Body of pancreas (tissue), 4 donors: ENCODE measurements around the gene DOCK4.
"Not testable (repeated sequence)": the region's sequence is repeated elsewhere in the genome, so short reads cannot be mapped to it uniquely, and the experiment has no call there.

Experiments
- CTCF ChIP-seq, 7 experiments: fragments of 450-650 bp in 4 of 7; fragments of 200-600 bp in 3 of 7; sonication (generic) in 3 of 7; IDR thresholded peaks; one replicate each; pipeline ENCODE4 v1.5.1; 2016 to 2019; ENCODE audit warnings: antibody characterized with exemption in 7 of 7
- POLR2A ChIP-seq, 3 donors: fragments of 450-650 bp; IDR thresholded peaks; one replicate each; pipeline ENCODE4 v1.6.1; 2016; ENCODE audit warnings: antibody characterized with exemption in 3 of 3, mild to moderate bottlenecking in 2 of 3

GRCh38 chr7:111908673-111909072 lies 297.5 kb downstream of the DOCK4 start:
- TF ChIP-seq CTCF, POLR2A (IDR thresholded peaks at IDR 0.05): not testable (repeated sequence)
